Liver (tissue), 3 donors: ENCODE measurements around the gene SUPT16H.

Source experiments
- EGR1 ChIP-seq, 2 donors: IDR thresholded peaks; 2 replicates each; pipeline ENCODE4 v1.6.1; 2016 to 2018; ENCODE audit warnings: antibody characterized with exemption in 2 of 2, low read depth in 2 of 2
- JUND ChIP-seq, 2 donors: IDR thresholded peaks; 2 replicates each; pipeline ENCODE4 v1.6.1; 2016; ENCODE audit warnings: antibody characterized with exemption in 2 of 2
- RAD21 ChIP-seq, 2 donors: IDR thresholded peaks; 2 replicates each; pipeline ENCODE4 v1.6.1; 2016; ENCODE audit warnings: antibody characterized with exemption in 2 of 2, mild to moderate bottlenecking in 2 of 2
- RXRA ChIP-seq, 2 donors: IDR thresholded peaks; 2 replicates each; pipeline ENCODE4 v1.6.1; 2017 to 2018; ENCODE audit warnings: antibody characterized with exemption in 2 of 2, mild to moderate bottlenecking in 1 of 2
- SP1 ChIP-seq: IDR thresholded peaks from 2 replicates; pipeline ENCODE4 v1.6.1; 2018; ENCODE audit warnings: antibody characterized with exemption, mild to moderate bottlenecking
- TAF1 ChIP-seq: conservative IDR thresholded peaks from 2 replicates; pipeline ENCODE4 v1.6.1; 2016; ENCODE audit warnings: antibody characterized with exemption, mild to moderate bottlenecking
- YY1 ChIP-seq: IDR thresholded peaks from 2 replicates; pipeline ENCODE4 v1.6.1; 2016; ENCODE audit warnings: antibody characterized with exemption, mild to moderate bottlenecking
- TF ChIP-seq, protein P1 (sequence below): fragments of 150-350 bp; IDR thresholded peaks from 2 replicates; pipeline ENCODE4 v1.5.1; 2017; ENCODE audit warnings: improper control_type of control experiment, low read depth, low read length; ENCODE audit not compliant: missing input control
- TF ChIP-seq, protein P2 (sequence below): IDR thresholded peaks from 2 replicates; pipeline ENCODE4 v1.6.1; 2016; ENCODE audit warnings: antibody characterized with exemption, mild to moderate bottlenecking
- TF ChIP-seq, protein P3 (sequence below): IDR thresholded peaks from 2 replicates; pipeline ENCODE4 v1.6.1; 2016; ENCODE audit warnings: antibody characterized with exemption
- donor health status: healthy.
- donor health status: healthy.

DNA sequence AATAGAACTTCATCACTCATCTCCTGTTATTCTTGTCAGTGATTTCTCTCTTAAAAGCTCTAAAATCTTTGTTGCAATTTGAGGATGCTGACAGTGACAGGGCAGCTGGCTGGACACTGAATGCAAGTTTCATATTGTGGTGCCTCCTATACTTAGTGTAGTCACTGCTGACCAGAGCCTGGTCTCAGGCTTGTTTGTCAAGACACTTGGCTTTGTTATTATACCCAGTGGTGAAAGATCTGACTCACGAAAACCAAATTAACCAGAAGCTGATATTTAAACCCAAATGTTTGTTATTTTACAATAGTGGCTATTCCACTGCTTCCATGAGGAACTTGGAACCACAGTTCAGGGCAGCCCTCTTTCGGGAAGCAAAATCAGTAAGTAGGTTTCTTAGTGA, 61.1 kb downstream of the SUPT16H start:
- TF ChIP-seq, protein P1, sequence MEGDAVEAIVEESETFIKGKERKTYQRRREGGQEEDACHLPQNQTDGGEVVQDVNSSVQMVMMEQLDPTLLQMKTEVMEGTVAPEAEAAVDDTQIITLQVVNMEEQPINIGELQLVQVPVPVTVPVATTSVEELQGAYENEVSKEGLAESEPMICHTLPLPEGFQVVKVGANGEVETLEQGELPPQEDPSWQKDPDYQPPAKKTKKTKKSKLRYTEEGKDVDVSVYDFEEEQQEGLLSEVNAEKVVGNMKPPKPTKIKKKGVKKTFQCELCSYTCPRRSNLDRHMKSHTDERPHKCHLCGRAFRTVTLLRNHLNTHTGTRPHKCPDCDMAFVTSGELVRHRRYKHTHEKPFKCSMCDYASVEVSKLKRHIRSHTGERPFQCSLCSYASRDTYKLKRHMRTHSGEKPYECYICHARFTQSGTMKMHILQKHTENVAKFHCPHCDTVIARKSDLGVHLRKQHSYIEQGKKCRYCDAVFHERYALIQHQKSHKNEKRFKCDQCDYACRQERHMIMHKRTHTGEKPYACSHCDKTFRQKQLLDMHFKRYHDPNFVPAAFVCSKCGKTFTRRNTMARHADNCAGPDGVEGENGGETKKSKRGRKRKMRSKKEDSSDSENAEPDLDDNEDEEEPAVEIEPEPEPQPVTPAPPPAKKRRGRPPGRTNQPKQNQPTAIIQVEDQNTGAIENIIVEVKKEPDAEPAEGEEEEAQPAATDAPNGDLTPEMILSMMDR: no peak
- no peak for TF ChIP-seq SP1
- TF ChIP-seq, protein P2, sequence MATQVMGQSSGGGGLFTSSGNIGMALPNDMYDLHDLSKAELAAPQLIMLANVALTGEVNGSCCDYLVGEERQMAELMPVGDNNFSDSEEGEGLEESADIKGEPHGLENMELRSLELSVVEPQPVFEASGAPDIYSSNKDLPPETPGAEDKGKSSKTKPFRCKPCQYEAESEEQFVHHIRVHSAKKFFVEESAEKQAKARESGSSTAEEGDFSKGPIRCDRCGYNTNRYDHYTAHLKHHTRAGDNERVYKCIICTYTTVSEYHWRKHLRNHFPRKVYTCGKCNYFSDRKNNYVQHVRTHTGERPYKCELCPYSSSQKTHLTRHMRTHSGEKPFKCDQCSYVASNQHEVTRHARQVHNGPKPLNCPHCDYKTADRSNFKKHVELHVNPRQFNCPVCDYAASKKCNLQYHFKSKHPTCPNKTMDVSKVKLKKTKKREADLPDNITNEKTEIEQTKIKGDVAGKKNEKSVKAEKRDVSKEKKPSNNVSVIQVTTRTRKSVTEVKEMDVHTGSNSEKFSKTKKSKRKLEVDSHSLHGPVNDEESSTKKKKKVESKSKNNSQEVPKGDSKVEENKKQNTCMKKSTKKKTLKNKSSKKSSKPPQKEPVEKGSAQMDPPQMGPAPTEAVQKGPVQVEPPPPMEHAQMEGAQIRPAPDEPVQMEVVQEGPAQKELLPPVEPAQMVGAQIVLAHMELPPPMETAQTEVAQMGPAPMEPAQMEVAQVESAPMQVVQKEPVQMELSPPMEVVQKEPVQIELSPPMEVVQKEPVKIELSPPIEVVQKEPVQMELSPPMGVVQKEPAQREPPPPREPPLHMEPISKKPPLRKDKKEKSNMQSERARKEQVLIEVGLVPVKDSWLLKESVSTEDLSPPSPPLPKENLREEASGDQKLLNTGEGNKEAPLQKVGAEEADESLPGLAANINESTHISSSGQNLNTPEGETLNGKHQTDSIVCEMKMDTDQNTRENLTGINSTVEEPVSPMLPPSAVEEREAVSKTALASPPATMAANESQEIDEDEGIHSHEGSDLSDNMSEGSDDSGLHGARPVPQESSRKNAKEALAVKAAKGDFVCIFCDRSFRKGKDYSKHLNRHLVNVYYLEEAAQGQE: no peak
- no peak for TF ChIP-seq TAF1
- no peak for TF ChIP-seq JUND (IDR thresholded peaks at IDR 0.05)
- no peak for TF ChIP-seq RXRA (IDR thresholded peaks at IDR 0.05)
- TF ChIP-seq YY1: no peak
- TF ChIP-seq, protein P3, sequence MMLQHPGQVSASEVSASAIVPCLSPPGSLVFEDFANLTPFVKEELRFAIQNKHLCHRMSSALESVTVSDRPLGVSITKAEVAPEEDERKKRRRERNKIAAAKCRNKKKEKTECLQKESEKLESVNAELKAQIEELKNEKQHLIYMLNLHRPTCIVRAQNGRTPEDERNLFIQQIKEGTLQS: no peak
- TF ChIP-seq EGR1 (IDR thresholded peaks at IDR 0.05; ENCODE audit: low read depth in 2 of 2): no peak
- TF ChIP-seq RAD21 (IDR thresholded peaks at IDR 0.05): no peak
